ENCODE data around the gene CDR2. TPM values are rescaled to one million over a fixed set of nuclear protein-coding genes. Genes with fewer than 3 reads are reported as not detected.

Gene CDR2
- total and polyA plus RNA-seq, 2 of the 13 experiments (the other 11 are each of a cell fraction or from before 2014, with no cell fraction given): 59.0 to 78.9 TPM

DNA sequence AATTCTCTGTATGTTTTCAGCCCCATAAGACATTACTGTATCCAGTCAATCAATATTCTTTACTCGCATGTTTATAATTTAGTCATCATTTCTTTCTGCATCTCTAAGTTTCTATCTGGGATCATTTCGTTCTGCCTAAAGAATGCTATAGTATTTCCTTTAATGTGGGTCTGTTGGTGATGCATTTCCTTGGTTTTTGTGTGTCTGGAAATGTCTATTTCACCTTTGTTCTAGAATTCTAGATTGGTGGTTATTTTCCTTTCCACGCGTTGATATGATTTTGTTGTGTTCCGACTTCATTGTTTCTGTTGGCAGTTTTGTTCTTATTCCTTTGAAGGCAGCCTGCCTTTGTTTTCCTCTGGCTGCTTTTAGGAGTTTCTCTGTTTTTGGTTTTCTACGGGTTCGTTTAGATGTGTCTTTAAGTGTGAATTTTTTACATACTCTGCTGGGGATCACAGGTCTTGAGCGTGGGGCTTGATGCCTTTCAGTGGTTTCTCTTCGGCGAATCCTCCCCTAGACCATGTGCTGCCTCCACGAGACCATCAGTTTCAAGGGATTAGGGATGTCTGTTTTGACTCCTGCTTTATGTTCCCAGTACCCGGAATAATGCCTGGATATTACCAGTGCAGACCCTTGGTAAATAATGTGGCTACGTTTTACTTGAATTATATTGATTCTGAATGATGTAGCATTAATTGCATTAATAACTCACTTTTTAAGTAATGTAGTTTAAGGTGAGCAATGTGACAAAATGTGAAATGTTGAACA is 53.7 kb downstream of the CDR2 start (continued):
- TF ChIP-seq, protein P1, sequence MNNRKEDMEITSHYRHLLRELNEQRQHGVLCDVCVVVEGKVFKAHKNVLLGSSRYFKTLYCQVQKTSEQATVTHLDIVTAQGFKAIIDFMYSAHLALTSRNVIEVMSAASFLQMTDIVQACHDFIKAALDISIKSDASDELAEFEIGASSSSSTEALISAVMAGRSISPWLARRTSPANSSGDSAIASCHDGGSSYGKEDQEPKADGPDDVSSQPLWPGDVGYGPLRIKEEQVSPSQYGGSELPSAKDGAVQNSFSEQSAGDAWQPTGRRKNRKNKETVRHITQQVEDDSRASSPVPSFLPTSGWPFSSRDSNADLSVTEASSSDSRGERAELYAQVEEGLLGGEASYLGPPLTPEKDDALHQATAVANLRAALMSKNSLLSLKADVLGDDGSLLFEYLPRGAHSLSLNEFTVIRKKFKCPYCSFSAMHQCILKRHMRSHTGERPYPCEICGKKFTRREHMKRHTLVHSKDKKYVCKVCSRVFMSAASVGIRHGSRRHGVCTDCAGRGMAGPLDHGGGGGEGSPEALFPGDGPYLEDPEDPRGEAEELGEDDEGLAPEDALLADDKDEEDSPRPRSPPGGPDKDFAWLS (CRISPR knock-in tag; IDR thresholded peaks at IDR 0.05; ENCODE audit: borderline replicate concordance): no peak
- TF ChIP-seq ZNF337 (CRISPR knock-in tag; IDR thresholded peaks at IDR 0.05; ENCODE audit: borderline replicate concordance, low read depth) (no peak), ZNF792 (CRISPR knock-in tag; IDR thresholded peaks at IDR 0.05) (no peak), ZMYM2 (CRISPR knock-in tag; IDR thresholded peaks at IDR 0.05) (no peak), PAWR (CRISPR knock-in tag; IDR thresholded peaks at IDR 0.05; ENCODE audit: borderline replicate concordance) (no peak), ZNF7 (CRISPR knock-in tag; IDR thresholded peaks at IDR 0.05) (no peak), SRSF9 (IDR thresholded peaks at IDR 0.05; ENCODE audit: borderline replicate concordance, insufficient read depth, low read depth, low read length, poor library complexity, severe bottlenecking) (no peak), SPEN (CRISPR knock-in tag; IDR thresholded peaks at IDR 0.05; ENCODE audit: low read depth) (no peak)

DNA sequence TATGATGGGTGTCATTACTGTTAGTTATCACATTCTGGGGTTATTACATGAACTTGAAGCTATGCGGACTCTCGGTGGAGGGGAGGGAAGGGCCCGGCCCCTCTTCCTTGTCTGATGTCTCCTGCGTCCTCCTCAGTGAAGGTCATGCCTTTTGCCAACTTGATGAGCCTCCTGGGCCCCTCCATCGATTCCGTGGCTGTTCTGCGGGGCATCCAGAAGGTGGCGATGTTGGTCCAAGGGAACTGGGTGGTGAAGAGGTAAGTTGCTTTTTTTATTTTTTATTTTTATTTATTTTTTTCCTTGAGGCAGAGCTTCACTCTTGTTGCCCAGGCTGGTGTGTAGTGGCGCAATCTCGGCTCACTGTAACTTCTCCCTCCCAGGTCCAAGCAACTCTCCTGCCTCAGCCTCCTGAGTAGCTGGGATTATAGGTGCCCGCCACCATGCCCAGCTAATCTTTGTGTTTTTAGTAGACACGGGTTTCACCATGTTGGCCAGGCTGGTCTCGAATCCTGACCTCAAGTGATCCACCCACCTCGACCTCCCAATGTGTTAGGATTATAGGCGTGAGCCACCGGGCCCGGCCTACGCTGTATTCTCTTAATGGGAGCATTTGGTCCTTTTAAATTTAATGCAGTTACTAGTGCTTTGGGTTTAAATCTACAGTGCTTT is 55.6 kb downstream of the CDR2 start:
- 90% methylated on average over 18 of the region's 18 CpGs for WGBS (ENCODE audit: low lambda C conversion rate)
- no peaks in the 10 kb centered on the region for H3K27me3 ChIP-seq (ENCODE audit: control insufficient read depth in 1 of 2, insufficient read depth in 2 of 2, low read length in 2 of 2)
- no peak overlapping the region for H3K9ac ChIP-seq (ENCODE audit: insufficient read depth, low read depth, low read length)
- peaks cover 62 to 96% of the 10 kb centered on the region in 2 experiments for H3K36me3 ChIP-seq (replicated peaks in 1 of 2; ENCODE audit: control insufficient read depth in 1 of 2, insufficient read depth in 2 of 2, low read length in 2 of 2)
- no peak overlapping the region for H3K4me3 ChIP-seq (replicated peaks in 1 of 3; ENCODE audit: insufficient read depth in 1 of 3, low read depth in 2 of 3, low read length in 3 of 3)
- no TSS peak for BruUV-seq (replicated peaks)
- POLR2A ChIA-PET: no interaction called here
- in situ Hi-C loops (cut with HindIII; ENCODE audit: extremely low pct_ligation_motif_present, low pct_unique_long_range_greater_than_20kb) (no loop called here), intact Hi-C loops (cut with micrococcal nuclease; ENCODE audit: unreplicated experiment) (no loop called here)
- peaks cover 23% of the 10 kb centered on the region; the same call in 1 of the 2 replicates for H4K20me1 ChIP-seq (ENCODE audit: insufficient read depth, low read length)
- H3K79me2 ChIP-seq (ENCODE audit: insufficient read depth, low read length): peaks cover 14% of the 10 kb centered on the region
- FAIRE-seq: peak; percentile 43
- H2AFZ ChIP-seq (ENCODE audit: low read length): no peak overlapping the region
- DNase-seq (ENCODE audit: low spot score): peak; percentile 45
- no peak overlapping the region for H3K4me2 ChIP-seq (ENCODE audit: low read depth, low read length)
- H3K4me1 ChIP-seq (ENCODE audit: insufficient read depth, low read length): 0 out of 2 replicates have a peak, but pooled peaks cover 7% of the 10 kb centered on the region
- no peak overlapping the region for H3K27ac ChIP-seq (ENCODE audit: extremely low read length, insufficient read depth, low read length)
- CTCF ChIA-PET (ENCODE audit: low intra/inter-chr PET ratio, low total read pairs): no interaction called here
- no peaks in the 10 kb centered on the region for H3K9me3 ChIP-seq (ENCODE audit: low read length)
- ATAC-seq: no peak
- no peak for TF ChIP-seq ZNF788 (CRISPR knock-in tag; IDR thresholded peaks at IDR 0.05; ENCODE audit: borderline replicate concordance)
- peak; percentile 18; the same call in 1 of the 2 replicates for TF ChIP-seq HDAC1 (CRISPR knock-in tag; IDR thresholded peaks at IDR 0.05)
- TF ChIP-seq, protein P2, sequence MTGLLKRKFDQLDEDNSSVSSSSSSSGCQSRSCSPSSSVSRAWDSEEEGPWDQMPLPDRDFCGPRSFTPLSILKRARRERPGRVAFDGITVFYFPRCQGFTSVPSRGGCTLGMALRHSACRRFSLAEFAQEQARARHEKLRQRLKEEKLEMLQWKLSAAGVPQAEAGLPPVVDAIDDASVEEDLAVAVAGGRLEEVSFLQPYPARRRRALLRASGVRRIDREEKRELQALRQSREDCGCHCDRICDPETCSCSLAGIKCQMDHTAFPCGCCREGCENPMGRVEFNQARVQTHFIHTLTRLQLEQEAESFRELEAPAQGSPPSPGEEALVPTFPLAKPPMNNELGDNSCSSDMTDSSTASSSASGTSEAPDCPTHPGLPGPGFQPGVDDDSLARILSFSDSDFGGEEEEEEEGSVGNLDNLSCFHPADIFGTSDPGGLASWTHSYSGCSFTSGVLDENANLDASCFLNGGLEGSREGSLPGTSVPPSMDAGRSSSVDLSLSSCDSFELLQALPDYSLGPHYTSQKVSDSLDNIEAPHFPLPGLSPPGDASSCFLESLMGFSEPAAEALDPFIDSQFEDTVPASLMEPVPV (CRISPR knock-in tag; IDR thresholded peaks at IDR 0.05): no peak
- TF ChIP-seq, protein P3, sequence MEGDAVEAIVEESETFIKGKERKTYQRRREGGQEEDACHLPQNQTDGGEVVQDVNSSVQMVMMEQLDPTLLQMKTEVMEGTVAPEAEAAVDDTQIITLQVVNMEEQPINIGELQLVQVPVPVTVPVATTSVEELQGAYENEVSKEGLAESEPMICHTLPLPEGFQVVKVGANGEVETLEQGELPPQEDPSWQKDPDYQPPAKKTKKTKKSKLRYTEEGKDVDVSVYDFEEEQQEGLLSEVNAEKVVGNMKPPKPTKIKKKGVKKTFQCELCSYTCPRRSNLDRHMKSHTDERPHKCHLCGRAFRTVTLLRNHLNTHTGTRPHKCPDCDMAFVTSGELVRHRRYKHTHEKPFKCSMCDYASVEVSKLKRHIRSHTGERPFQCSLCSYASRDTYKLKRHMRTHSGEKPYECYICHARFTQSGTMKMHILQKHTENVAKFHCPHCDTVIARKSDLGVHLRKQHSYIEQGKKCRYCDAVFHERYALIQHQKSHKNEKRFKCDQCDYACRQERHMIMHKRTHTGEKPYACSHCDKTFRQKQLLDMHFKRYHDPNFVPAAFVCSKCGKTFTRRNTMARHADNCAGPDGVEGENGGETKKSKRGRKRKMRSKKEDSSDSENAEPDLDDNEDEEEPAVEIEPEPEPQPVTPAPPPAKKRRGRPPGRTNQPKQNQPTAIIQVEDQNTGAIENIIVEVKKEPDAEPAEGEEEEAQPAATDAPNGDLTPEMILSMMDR (CRISPR knock-in tag; IDR thresholded peaks at IDR 0.05): peak; percentile 73
- TF ChIP-seq ZBTB20 (CRISPR knock-in tag; IDR thresholded peaks at IDR 0.05; ENCODE audit: borderline replicate concordance, low read depth): no peak
- TF ChIP-seq STAG1 (CRISPR knock-in tag; IDR thresholded peaks at IDR 0.05): peak; percentile 69
- peak; percentile 26; the same call in 1 of the 2 replicates for TF ChIP-seq RAD21 (CRISPR knock-in tag; IDR thresholded peaks at IDR 0.05)
- TF ChIP-seq ZMAT3 (CRISPR knock-in tag; conservative IDR thresholded peaks at IDR 0.05): no peak
- TF ChIP-seq SIN3A (IDR thresholded peaks at IDR 0.05; ENCODE audit: borderline replicate concordance, low read depth, low read length): no peak

Measured in HepG2 (cell line).